Fibroblast of peridontal ligament (primary cell): ENCODE data around the gene MRRF.
"Not testable (repeated sequence)": the region's sequence is repeated elsewhere in the genome, so short reads cannot be mapped to it uniquely, and the experiment has no call there.

Source experiments
- DNase-seq: peaks from one replicate; pipeline ENCODE4 v3.0.0-alpha.2; 2010; ENCODE audit errors: extremely low read depth

The MRRF gene

GRCh38 chr9:122276096-122276495, 11.4 kb downstream of the MRRF start:
- DNase-seq, result no peak

- no peak for DNase-seq
Measured at GRCh38 chr9:122277285-122277897, 12.7 kb downstream of the MRRF start.

- DNase-seq, result peak; percentile 25
Measured at GRCh38 chr9:122281368-122281767, 16.7 kb downstream of the MRRF start.

GRCh38 chr9:122286764-122287163, 22.1 kb downstream of the MRRF start:
- no peak for DNase-seq

- DNase-seq, result no peak
Measured at GRCh38 chr9:122287214-122287720, 22.6 kb downstream of the MRRF start.

GRCh38 chr9:122291458-122291857, 26.8 kb downstream of the MRRF start:
- no peak for DNase-seq

GRCh38 chr9:122294531-122294930, 29.8 kb downstream of the MRRF start:
- no peak for DNase-seq

- no peak for DNase-seq
Measured at GRCh38 chr9:122297512-122297911, 32.8 kb downstream of the MRRF start.

- DNase-seq, result peak; percentile 58
Measured at GRCh38 chr9:122302237-122303093, 37.8 kb downstream of the MRRF start.

- no peak for DNase-seq
Measured at GRCh38 chr9:122307061-122307460, 42.4 kb downstream of the MRRF start.

- DNase-seq, result no peak
Measured at GRCh38 chr9:122307925-122308324, 43.2 kb downstream of the MRRF start.

GRCh38 chr9:122309861-122310260, 45.2 kb downstream of the MRRF start:
- peak; percentile 45 for DNase-seq

- DNase-seq, result no peak
Measured at GRCh38 chr9:122314165-122314564, 49.5 kb downstream of the MRRF start.

GRCh38 chr9:122315534-122315933, 50.9 kb downstream of the MRRF start:
- no peak for DNase-seq

- peak; percentile 18 for DNase-seq
Measured at GRCh38 chr9:122318284-122318683, 53.6 kb downstream of the MRRF start.

- DNase-seq, result no peak
Measured at GRCh38 chr9:122320413-122320881, 55.8 kb downstream of the MRRF start.

GRCh38 chr9:122322553-122322952, 57.9 kb downstream of the MRRF start:
- no peak for DNase-seq

- DNase-seq, result not testable (repeated sequence)
Measured at GRCh38 chr9:122324665-122325064, 60.0 kb downstream of the MRRF start.

GRCh38 chr9:122325124-122325523, 60.4 kb downstream of the MRRF start:
- no peak for DNase-seq

- DNase-seq, result no peak
Measured at GRCh38 chr9:122327175-122327574, 62.5 kb downstream of the MRRF start.

- no peak for DNase-seq
Measured at GRCh38 chr9:122329597-122329996, 64.9 kb downstream of the MRRF start.

- DNase-seq, result not testable (repeated sequence)
Measured at GRCh38 chr9:122330466-122330865, 65.8 kb downstream of the MRRF start.

- no peak for DNase-seq
Measured at GRCh38 chr9:122331523-122331927, 66.8 kb downstream of the MRRF start.
